GM21576 (cell line): Measurements from ENCODE around the gene PIK3R1.

Experiments used
- ATAC-seq: cut with Tn5 transposase; IDR thresholded peaks from one replicate; pipeline ENCODE4 v1.9.1; 2021; ENCODE audit warnings: mild to moderate bottlenecking, moderate library complexity; ENCODE audit not compliant: unreplicated experiment

The PIK3R1 gene

DNA sequence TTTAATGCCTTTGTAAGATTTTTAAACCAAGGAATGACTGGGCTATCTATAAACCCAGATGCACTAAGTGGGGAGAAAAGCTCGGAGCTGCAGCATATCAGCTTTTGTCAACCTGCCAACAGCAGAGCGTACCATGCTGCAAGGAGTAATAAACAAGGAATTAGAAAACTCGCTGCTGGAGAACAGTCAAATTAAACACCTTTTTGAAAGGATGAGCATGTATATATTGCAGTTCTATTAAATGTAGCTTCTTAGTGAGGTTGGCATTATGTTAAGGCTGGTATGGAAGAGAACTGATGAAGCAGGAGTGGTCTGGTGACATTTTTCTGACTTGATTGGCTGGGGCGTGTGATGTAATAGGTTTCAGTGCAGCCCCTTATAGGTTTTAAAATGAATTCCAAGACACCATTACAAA is 74.7 kb downstream of the PIK3R1 start:
- no peak for ATAC-seq

DNA sequence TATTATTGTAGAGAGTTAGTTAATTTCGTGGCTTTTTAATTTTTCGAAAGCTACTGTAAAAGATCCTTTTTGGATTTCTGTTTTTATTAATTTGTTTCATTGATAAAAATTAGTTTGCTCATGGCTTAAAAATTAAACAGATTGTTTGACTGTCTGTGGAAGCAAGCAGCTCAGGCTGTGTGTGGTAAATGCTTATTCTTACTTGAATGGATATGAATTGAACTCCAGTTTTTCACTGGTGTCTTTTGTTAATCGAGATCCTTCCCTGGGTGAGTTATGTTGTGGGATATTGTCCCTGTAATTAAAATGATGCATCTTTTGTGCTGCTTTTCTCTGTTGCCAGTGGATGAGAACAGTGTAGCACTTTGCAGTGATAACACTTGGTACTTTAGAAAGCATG is 75.3 kb downstream of the PIK3R1 start:
- no peak for ATAC-seq

DNA sequence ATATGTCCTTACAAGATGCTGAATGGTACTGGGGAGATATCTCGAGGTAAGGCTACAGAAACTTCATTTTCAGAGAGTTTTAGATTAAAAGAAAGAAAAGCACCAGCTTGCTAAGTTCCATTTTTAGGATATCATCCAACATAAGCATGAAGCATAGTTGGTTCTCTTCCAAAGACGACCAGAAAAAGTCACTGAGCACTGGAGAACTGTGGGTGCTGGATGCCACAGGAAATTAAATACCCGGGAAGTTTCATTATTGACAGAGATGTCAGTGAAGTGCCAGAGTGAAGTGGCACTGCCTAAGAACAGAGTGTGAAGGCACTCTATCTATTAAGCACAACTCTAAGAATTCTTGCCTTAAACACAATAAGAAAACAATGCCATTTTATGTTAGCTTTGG is 76.8 kb downstream of the PIK3R1 start:
- no peak for ATAC-seq

DNA sequence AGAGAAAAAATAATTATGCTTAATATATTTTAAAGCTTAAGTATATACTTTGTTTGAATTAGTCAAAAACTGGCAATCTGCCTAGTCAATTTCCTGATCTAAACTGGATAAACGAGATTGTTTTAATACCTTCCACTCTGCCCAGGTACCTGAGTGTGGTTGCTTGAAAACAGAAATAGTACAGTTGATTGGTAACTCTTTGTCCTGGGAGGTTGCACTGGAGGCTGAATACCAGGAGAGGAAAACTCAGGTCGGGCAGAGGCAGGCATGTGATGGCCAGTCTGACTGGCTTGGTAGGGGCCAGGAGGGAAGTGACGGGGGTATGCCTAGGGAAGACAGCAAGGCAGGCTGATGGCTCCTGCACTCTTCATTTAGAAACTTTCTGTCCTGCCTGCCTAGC is 80.2 kb downstream of the PIK3R1 start:
- no peak for ATAC-seq

DNA sequence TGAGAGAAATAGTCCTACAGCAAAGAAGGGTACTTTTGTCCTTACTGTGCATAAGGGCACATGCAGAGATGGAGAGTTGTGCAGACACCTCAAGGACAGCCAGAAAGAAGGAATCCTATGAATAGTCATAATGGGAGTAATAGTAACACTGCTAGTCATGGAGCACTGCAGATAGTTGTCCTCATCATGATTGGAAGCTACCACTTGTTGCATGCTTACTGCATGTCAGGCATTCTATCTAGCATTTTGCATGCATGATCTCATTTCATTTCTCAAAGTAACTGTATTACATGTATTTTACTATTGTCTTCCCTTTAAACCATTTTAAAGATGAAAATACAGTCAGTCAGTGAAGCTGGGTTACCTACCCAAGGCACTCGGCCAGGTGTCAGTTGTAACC is 81.3 kb downstream of the PIK3R1 start:
- no peak for ATAC-seq

DNA sequence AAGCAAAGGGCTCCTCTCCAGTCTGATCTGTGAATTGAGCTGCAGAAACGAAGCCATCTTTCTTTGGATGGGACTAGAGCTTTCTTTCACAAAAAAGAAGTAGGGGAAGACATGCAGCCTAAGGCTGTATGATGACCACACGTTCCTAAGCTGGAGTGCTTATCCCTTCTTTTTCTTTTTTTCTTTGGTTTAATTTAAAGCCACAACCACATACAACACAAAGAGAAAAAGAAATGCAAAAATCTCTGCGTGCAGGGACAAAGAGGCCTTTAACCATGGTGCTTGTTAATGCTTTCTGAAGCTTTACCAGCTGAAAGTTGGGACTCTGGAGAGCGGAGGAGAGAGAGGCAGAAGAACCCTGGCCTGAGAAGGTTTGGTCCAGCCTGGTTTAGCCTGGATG is 82.1 kb downstream of the PIK3R1 start:
- no peak for ATAC-seq

DNA sequence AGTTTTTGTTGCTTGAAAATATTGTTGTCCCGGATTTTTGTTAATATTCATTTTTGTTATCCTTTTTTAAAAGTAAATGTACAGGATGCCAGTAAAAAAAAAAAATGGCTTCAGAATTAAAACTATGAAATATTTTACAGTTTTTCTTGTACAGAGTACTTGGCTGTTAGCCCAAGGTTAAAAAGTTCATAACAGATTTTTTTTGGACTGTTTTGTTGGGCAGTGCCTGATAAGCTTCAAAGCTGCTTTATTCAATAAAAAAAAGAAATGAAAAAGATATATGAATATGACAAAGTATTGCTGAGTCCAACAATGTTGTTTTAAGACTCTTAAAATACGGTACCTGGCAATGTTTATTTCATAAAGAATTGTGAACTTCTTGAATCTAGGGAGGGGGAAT is 82.9 kb downstream of the PIK3R1 start:
- no peak for ATAC-seq

DNA sequence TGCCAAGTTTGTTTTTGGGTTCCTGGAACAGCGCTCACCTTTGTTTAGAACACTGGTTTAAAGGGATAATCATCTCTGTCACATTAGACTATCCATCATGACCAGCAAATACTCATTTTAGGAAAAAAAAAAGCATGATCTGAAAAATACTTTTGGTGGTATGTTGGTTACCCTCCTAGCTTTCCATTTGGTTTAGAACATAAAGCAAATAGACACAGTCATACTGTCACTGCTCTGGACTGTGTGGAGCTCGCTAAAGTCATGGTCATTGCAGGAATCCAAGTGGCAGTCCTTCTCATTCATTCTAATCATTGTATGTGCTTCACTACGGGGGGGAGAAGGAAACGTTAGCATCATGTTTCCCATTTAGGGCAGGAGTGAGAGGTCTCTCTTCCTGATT is 83.5 kb downstream of the PIK3R1 start:
- no peak for ATAC-seq

DNA sequence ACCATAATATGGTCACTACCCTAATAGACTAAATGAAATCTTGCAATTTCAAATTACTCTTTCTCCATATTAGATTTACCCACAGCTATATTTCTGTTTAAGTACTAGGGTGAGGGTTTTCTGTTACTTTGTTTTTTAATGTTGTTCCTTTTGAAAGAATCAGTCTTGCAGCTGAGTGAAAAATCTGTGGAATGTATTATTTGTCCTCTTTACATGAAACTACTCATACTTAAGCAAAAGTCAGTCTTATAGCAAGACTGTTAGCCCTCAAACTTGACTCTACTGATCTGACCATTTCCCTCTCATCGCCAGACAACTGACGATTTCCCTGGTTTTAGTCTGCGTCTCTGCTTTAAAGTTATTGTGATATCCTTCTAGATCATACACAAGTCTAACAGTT is 84.0 kb downstream of the PIK3R1 start:
- ATAC-seq = no peak

DNA sequence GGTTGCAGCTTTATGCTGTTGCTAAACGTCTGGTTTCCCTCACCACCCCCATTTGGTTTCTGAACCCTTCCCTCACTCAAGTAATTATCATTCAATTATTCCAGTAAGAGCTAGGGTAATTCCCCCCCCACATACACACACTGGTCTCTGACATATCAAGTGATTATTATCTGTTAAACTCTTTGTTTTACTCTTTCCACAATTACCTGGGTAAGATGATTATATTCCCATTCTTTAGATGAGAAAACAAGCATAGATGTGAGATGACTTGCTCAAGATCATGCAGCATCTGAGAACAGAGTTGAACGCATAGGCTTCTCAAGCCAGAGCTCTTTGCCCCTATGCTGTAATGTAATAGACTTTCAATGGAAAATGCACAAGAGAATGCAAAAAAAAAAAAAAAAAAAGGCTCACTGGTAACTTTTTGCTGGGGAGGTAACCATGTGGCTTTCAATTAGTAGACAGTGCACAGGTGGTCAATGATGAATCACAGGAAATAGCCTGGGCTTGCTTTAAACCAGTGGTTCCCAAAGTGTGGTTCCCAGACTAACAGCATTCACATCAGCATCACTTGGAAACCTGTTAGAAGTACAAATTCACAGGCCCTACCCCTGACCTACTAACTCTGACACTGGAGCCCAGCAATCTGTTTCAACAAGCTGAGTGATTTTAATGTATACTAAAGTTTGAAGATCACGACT is 87.6 kb downstream of the PIK3R1 start:
- ATAC-seq = no peak

DNA sequence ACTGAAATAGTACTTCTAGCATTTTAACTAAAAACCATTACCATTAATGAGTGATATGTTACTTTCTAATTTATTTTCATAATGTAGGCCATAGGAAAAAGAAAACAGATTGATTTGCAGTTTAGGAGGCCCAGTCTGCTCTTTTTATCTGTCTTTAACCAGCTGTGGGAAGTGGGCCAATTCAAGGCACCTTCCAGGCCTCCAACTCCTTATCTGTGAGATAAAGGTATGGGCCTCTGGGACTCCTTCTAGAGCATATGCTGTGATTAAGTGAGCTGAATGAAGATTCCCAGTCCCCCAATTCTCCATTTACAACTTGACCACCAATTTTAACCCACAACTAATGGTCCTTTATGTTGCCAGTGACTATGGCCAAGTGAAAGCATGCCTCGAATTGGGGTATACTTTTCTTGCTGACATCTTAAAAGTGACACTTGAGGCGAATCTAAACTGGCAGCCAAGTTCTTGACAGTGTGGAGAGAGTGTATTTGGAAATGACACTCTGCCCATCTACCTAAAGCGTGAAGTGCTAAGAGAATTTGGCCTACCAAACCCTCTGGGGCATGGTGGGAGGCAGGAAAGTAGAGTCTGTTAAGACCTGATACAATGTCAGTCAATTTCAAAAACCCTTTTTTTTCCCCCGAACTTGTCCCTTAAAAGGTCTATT is 88.3 kb downstream of the PIK3R1 start:
- ATAC-seq = no peak

DNA sequence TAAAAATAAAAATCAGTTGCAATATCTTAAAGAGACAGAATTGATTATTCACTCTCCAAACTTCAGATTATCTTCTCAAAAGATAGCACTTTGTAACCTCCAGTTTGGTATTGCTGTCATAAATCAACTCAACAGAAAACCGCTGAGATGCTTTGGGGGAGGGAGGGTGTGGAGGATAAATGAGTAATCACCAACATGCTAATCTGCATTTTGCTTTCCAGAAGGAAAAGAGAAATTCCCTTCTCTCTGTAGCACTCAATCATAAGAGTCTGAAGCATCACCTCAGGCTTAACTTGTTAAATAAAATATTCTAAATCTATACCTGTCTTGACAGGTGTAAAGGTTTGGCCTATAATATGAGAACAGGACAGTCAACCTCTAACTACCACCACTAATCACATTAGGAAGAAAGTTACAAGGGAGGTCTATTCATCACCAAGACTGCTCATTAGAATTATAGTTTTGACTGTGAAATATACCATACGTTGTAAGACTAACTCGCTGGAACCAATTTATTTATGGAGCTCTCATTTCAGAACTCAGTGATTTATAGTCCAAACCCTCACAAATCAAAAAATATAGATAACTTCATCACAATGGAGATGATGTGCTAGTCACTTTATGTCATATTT is 89.0 kb downstream of the PIK3R1 start:
- no peak for ATAC-seq

DNA sequence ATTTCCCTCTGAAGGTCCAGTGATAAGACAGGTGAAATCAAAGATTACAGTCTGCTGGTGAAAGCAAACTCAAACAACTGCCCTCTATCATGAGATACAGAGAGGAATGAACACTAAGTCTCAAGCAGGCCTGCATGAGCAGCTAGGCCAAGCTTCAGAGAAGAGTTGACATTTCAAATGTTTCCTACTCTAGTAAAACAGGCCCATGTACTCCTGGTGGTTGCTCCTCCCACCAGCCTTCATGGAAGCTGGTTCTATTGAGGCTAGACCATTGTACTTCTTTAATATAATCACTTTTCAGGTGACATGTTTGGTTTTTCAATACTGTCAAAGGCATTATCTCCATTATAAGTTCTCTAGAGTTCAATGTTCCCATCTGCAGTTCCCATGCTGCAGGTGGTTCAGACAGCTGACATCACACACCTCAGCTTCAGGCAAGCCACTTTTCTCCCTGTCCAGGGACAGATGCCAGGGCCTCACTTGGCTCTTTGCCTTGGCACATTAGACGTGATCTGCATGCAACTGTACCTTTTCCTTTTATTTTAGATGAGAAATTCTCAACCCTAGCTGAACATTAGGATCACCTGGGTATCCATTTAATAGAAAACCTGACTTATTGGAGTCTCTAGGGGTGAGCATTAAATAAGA is 89.8 kb downstream of the PIK3R1 start:
- no peak for ATAC-seq

DNA sequence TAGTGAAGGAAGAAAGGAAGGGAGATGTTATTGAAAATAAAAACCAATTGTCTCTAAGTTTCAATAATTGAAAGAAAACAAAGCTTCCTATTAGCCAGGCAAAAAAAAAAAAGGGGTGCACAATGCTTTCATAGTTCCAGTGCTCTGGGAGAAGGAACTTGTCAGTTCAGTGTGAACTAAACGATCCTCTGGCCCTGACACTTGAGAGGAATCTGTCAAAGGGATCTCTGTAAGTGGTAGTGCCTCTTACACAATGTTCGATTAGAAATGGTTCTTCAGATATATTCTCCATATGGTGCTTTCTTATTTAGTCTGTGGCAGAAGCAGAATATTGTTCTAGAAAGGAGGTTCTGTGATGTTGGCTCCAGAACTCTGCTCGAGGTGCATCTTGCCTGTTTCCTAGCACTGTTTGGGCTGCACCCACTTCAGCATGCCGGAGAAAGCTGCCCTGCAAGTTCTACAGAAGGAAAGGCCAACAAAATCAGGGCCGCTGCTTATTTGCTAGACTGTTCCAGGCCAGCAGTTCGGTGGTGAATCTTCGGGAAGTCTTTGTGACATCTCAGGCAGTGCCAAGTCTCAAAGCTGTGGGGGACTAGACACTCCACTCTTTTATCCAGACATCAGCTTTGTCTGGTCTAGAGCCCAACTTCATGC is 90.9 kb downstream of the PIK3R1 start:
- no peak for ATAC-seq

DNA sequence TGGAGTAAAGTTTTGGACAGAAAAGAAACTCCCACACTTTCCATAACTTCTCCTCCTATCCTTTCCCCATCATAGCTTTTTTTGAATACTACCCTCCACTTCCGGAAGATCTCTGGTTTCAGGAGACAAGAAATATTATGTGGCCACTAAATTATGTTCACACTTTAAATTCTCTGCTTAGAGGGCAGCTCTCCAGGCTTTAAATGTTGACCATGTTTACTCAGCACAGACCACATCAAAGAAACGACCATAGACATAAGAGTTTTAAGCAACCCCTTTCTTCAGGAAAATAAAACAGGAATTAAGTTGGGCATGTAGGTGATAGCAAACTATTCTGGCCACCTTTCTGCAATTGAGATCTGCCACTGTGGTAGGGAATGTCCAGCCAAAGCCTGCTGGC is 97.8 kb downstream of the PIK3R1 start:
- ATAC-seq = no peak

DNA sequence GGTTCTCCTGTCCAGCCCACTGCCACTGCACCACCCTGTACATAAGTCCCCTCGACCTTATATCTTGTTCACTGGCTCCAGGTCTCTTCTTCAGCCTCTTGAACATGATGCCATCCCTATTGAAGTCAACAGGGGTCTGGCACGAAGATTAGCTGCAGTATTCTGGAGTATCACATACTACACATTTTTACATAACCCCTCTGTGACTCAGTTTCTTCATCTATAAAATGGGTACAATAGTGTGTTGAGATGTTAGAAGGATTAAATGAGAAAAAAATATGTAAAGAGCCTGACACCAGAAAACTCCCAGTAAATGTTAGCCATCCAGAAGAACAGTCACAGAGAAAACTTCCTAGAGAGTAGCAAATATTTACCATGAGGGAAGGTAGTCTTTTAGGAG is 98.9 kb downstream of the PIK3R1 start:
- no peak for ATAC-seq

DNA sequence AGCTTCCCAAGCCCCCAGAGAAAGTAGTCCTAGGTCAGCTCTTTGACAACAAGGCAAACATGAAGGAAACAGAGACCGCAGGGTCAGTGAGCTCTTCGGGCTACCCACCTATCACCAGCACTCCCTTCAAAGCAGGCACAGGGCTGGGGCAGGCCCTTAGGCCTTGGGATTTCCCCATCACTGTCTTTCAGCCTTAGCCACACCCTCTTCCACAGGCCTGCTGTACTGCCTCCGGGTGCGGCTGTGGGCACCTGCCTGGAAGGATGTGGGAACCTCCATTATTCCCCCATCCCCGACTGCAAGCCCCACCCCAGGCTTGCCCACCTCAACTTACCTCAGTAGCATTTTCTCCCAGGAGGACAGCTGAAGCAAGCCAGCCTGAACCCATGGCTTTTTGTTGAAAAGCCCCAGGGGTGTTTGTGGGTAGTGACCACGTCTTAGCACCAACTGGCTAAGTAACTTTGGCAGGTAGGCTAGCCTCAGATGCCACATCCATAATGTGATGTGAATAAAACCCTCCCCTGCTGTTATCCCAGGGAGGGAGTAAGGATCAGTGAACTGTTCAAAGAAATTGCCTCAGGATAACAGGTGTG is 100.2 kb downstream of the PIK3R1 start:
- peak; percentile 99 for ATAC-seq

DNA sequence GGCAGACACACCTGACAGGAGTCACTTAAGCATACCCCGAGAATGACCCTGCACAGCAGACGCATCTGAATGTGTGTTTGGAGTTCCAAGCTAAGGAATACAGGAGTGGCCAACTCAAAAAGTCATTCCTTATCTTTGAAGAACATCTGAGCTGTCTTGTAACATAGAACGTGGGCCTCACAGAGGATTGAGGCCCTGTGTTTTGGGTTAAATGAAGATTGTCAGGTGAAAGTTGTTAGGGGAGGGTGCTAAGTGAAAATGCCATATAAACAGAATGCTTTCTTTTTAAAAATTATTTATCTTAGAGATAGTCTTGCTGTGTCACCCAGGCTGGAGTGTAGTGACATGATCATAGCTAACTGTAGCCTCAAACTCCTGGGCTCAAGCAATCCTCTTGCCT is 100.9 kb downstream of the PIK3R1 start:
- ATAC-seq = no peak

DNA sequence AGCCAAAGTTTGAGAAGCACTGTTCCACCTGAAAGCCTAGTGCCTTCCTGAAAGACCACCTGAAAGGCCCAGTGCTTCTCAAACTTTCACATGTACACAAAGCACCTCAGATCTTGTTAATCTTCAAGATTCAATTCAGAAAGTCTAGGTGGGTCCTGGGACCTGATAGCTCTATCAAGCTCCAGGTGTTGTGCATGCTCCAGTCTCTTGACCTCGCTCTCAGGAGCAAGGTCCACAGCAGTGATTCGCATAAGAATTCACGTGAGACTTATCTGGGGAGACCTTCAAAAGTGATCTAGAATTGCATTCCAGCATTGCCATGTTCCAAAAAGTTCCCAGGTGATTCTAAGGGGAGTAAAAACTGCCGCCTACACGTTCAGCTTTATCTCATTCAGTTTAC is 102.1 kb downstream of the PIK3R1 start:
- no peak for ATAC-seq

DNA sequence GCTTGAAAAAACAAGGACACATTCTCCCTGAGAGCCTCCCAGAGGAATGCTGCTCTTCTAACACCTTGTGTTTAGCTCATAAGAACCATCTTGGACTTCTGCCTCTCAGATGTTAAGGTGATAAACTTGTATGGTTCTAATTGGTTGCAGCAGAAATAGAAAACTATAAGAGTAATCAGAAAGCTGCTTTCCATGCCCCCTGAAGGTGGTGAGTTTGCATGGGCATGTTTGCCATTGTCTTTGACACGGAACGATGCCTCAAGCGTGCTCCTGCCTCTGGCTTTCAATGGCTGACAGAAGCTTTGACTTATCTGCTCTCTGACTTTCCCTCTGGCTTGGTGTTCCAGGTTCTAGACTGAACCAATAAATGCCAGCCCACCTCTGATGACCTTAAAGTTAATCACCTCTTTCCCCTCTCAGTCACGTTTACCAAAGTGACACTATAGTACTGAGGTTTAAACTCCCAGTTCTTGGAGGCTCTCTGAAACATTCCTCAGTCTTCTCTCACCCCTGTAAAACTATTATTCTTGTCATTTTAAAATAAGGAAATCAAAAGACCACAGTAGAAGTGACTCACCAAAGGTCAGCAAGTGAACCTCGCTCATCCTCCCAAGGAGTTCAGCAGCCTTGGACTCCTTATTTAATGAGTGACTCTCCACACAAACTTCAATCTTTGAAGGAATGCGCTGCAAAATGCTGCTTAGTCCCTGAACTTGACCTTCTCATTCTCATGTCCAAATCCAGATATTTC is 103.6 kb downstream of the PIK3R1 start:
- ATAC-seq = no peak
